CD4-positive, alpha-beta T cell (primary cell): ENCODE data around the gene SUCLG2. TPM values are rescaled to one million over a fixed set of nuclear protein-coding genes. Genes with fewer than 3 reads are reported as not detected.

Source experiments
- ATAC-seq: fragments of 200-7000 bp; cut with Tn5 transposase; one replicate; pipeline ENCODE4 v1.10.0; 2022; ENCODE audit warnings: mild to moderate bottlenecking; ENCODE audit not compliant: poor library complexity
- CTCF ChIA-PET: fragments of 350-600 bp; sonication (Branson Sonifier 250); formaldehyde crosslinking; loops from one replicate; lab custom pipeline; 2021; ENCODE audit warnings: antibody characterized with exemption, inconsistent platforms; lab: Charles Lee
- POLR2A ChIA-PET: fragments of 350-600 bp; sonication (Branson Sonifier 250); formaldehyde crosslinking; loops from one replicate; lab custom pipeline; 2021; ENCODE audit warnings: antibody characterized with exemption, inconsistent platforms; lab: Charles Lee
- DNase-seq, 14 experiments: peaks; one replicate each; pipeline ENCODE4 v3.0.0-alpha.2; 2013 to 2020; ENCODE audit warnings: mixed read lengths in 2 of 14
- H3K27ac ChIP-seq, 2 donors: one replicate each; pipeline versions ENCODE4 v1.5.1 to v1.7.0; 2013; ENCODE audit warnings: low read length in 2 of 2, low read depth in 1 of 2, mild to moderate bottlenecking in 1 of 2
- H3K27me3 ChIP-seq, 2 experiments: 1 replicate in 1 of 2; 2 replicates in 1 of 2; pipeline versions ENCODE4 v1.6.1 to v1.7.0; 2013; ENCODE audit warnings: low read length in 2 of 2, control low read depth in 1 of 2, mild to moderate bottlenecking in 1 of 2, moderate library complexity in 1 of 2; ENCODE audit not compliant: insufficient read depth in 2 of 2, control insufficient read depth in 1 of 2
- H3K36me3 ChIP-seq: one replicate; pipeline ENCODE4 v1.6.1; 2013; ENCODE audit warnings: low read length, control low read depth; ENCODE audit not compliant: insufficient read depth
- H3K4me1 ChIP-seq: one replicate; pipeline ENCODE4 v1.6.1; 2013; ENCODE audit warnings: low read length, control low read depth; ENCODE audit not compliant: insufficient read depth
- H3K4me3 ChIP-seq: one replicate; pipeline ENCODE4 v1.5.1; 2013; ENCODE audit warnings: mild to moderate bottlenecking, low read length, moderate library complexity
- H3K9me3 ChIP-seq, 2 experiments: 1 replicate in 1 of 2; 2 replicates in 1 of 2; pipeline versions ENCODE4 v1.6.1 to v1.7.0; 2013; ENCODE audit warnings: low read length in 2 of 2, mild to moderate bottlenecking in 2 of 2, control low read depth in 1 of 2, moderate library complexity in 1 of 2; ENCODE audit not compliant: control insufficient read depth in 1 of 2, insufficient read depth in 1 of 2
- H3K27ac Mint-ChIP-seq: one replicate; pipeline ENCODE4 v1.8.0; 2020; ENCODE audit warnings: mixed read lengths
- H3K27me3 Mint-ChIP-seq: one replicate; pipeline ENCODE4 v1.8.0; 2021; ENCODE audit warnings: mixed read lengths
- H3K36me3 Mint-ChIP-seq: one replicate; pipeline ENCODE4 v1.8.0; 2021; ENCODE audit warnings: low read depth, mixed read lengths
- H3K4me1 Mint-ChIP-seq: one replicate; pipeline ENCODE4 v1.8.0; 2021; ENCODE audit warnings: low read depth, mixed read lengths
- H3K4me3 Mint-ChIP-seq: one replicate; pipeline ENCODE4 v1.8.0; 2020; ENCODE audit warnings: mild to moderate bottlenecking, mixed read lengths
- H3K9me3 Mint-ChIP-seq: one replicate; pipeline ENCODE4 v1.8.0; 2020; ENCODE audit warnings: mixed read lengths
- CTCF ChIP-seq: fragments of 200-600 bp; IDR thresholded peaks from one replicate; pipeline ENCODE4 v1.8.0; 2022; ENCODE audit warnings: antibody characterized with exemption, mild to moderate bottlenecking
- intact Hi-C, 2 experiments: fragments of 100-400 bp; cut with DNase I in 1 of 2; cut with micrococcal nuclease in 1 of 2; formaldehyde crosslinking; loops; one replicate each; pipeline versions ENCODE4 v1.15.1 to v1.9.0; 2023 to 2025; cut with DNase I, micrococcal nuclease
- total RNA-seq, 174 experiments: library from RNA in 2 of 174; stranded (reverse) in 2 of 174; gene quantifications; one replicate each; pipeline ENCODE4 v1.2.3 and lab custom pipeline; 2021 to 2026

Gene SUCLG2
- total RNA-seq, 2 experiments from 2014 or later, result 51.7 to 52.4 TPM

- H3K36me3 ChIP-seq, result peaks cover 5% of the 10 kb centered on the region
- TF ChIP-seq CTCF, result no peak
- H3K9me3 Mint-ChIP-seq, result peaks cover 10% of the 10 kb centered on the region
- H3K9me3 ChIP-seq, result peaks cover 0 to 4% of the 10 kb centered on the region in 2 experiments
- ATAC-seq (no peak), DNase-seq (no peak)
- intact Hi-C loops, result no loop called here
- no peaks in the 10 kb centered on the region for H3K27me3 ChIP-seq
- ChIA-PET POLR2A (no interaction called here), CTCF (no interaction called here)
- no peak overlapping the region for H3K27ac ChIP-seq
- H3K27me3 Mint-ChIP-seq, result no peaks in the 10 kb centered on the region
- no peak overlapping the region for H3K4me3 Mint-ChIP-seq
- no peaks in the 10 kb centered on the region for H3K4me1 ChIP-seq
- no peak overlapping the region for H3K4me3 ChIP-seq
- H3K4me1 Mint-ChIP-seq, result peaks cover 27% of the 10 kb centered on the region
- no peak overlapping the region for H3K27ac Mint-ChIP-seq
- H3K36me3 Mint-ChIP-seq, result peaks cover 75% of the 10 kb centered on the region
Measured at GRCh38 chr3:67437090-67437489, 217.3 kb downstream of the SUCLG2 start.

- TF ChIP-seq CTCF, result no peak
- Histone ChIP-seq H3K36me3 (peaks cover 2% of the 10 kb centered on the region), H3K27ac (no peak overlapping the region), H3K9me3 (no peaks in the 10 kb centered on the region), H3K4me1 (no peaks in the 10 kb centered on the region), H3K27me3 (no peaks in the 10 kb centered on the region), H3K4me3 (no peak overlapping the region)
- intact Hi-C loops, result no loop called here
- DNase-seq (no peak), ATAC-seq (no peak)
- Mint-ChIP-seq H3K4me3 (no peak overlapping the region), H3K36me3 (peaks cover 80% of the 10 kb centered on the region), H3K27me3 (no peaks in the 10 kb centered on the region), H3K4me1 (peaks cover 11% of the 10 kb centered on the region), H3K27ac (no peak overlapping the region), H3K9me3 (peaks cover 8% of the 10 kb centered on the region)
- CTCF ChIA-PET, result no interaction called here
- POLR2A ChIA-PET, result no interaction called here
Measured at GRCh38 chr3:67433109-67433508, 221.3 kb downstream of the SUCLG2 start.

- peaks cover 83% of the 10 kb centered on the region for H3K36me3 Mint-ChIP-seq
- CTCF ChIA-PET, result no interaction called here
- POLR2A ChIA-PET, result no interaction called here
- Histone ChIP-seq H3K4me1 (no peaks in the 10 kb centered on the region), H3K9me3 (no peaks in the 10 kb centered on the region), H3K4me3 (no peak overlapping the region), H3K27me3 (no peaks in the 10 kb centered on the region), H3K36me3 (peaks cover 2% of the 10 kb centered on the region), H3K27ac (no peak overlapping the region)
- no peaks in the 10 kb centered on the region for H3K27me3 Mint-ChIP-seq
- peaks cover 6% of the 10 kb centered on the region for H3K9me3 Mint-ChIP-seq
- no peak for TF ChIP-seq CTCF
- intact Hi-C loops, result no loop called here
- ATAC-seq, result no peak
- H3K4me3 Mint-ChIP-seq, result no peak overlapping the region
- H3K27ac Mint-ChIP-seq, result no peak overlapping the region
- no peak for DNase-seq
- peaks cover 8% of the 10 kb centered on the region for H3K4me1 Mint-ChIP-seq
Measured at GRCh38 chr3:67431887-67432286, 222.5 kb downstream of the SUCLG2 start.
